Neuronal stem cell (in vitro differentiated cells): ENCODE results near the gene GLIS1.
"Not testable (repeated sequence)": the region's sequence is repeated elsewhere in the genome, so short reads cannot be mapped to it uniquely, and the experiment has no call there.

ENCODE experiments used
- DNase-seq: peaks from one replicate; pipeline ENCODE4 v3.0.0-alpha.2; 2013; ENCODE audit warnings: low spot score
- H2AFZ ChIP-seq: one replicate; pipeline ENCODE4 v1.6.1; 2013; ENCODE audit warnings: mild to moderate bottlenecking, low read length, inconsistent platforms
- H2AK5ac ChIP-seq: 2 replicates; pipeline ENCODE4 v1.6.1; 2013; ENCODE audit warnings: low read depth, mild to moderate bottlenecking, inconsistent platforms, low read length, moderate library complexity, mixed read lengths
- H2BK120ac ChIP-seq: 2 replicates; pipeline ENCODE4 v1.6.1; 2013; ENCODE audit warnings: low read depth, mild to moderate bottlenecking, inconsistent platforms, low read length, moderate library complexity, mixed read lengths
- H2BK12ac ChIP-seq: one replicate; pipeline ENCODE4 v1.6.1; 2013; ENCODE audit warnings: low read length, inconsistent platforms
- H2BK15ac ChIP-seq: 2 replicates; pipeline ENCODE4 v1.6.1; 2013; ENCODE audit warnings: mild to moderate bottlenecking, low read length, inconsistent platforms, mixed read lengths
- H2BK5ac ChIP-seq: one replicate; pipeline ENCODE4 v1.6.1; 2013; ENCODE audit warnings: inconsistent platforms, mild to moderate bottlenecking, low read length, moderate library complexity
- H3K14ac ChIP-seq: one replicate; pipeline ENCODE4 v1.6.1; 2013; ENCODE audit warnings: low read length, inconsistent platforms
- H3K18ac ChIP-seq: 2 replicates; pipeline ENCODE4 v1.6.1; 2013; ENCODE audit warnings: low read length, inconsistent platforms
- H3K23ac ChIP-seq: 2 replicates; pipeline ENCODE4 v1.6.1; 2013; ENCODE audit warnings: low read depth, mild to moderate bottlenecking, mixed read lengths, low read length, inconsistent platforms; ENCODE audit not compliant: poor library complexity
- H3K27ac ChIP-seq: replicated peaks from 3 replicates; pipeline ENCODE4 v1.5.1; 2013; ENCODE audit warnings: low read length, inconsistent platforms
- H3K27me3 ChIP-seq, 3 experiments: 2 replicates each; pipeline ENCODE4 v1.6.1; 2013; ENCODE audit warnings: low read length in 3 of 3, mild to moderate bottlenecking in 2 of 3, inconsistent platforms in 1 of 3, low read depth in 1 of 3, mixed read lengths in 1 of 3, moderate library complexity in 1 of 3; ENCODE audit not compliant: control insufficient read depth in 3 of 3, insufficient read depth in 3 of 3
- H3K36me3 ChIP-seq, 2 donors: replicated peaks in 1 of 2; 2 replicates each; pipeline ENCODE4 v1.6.1; 2013; ENCODE audit warnings: low read length in 2 of 2; ENCODE audit not compliant: control insufficient read depth in 2 of 2, insufficient read depth in 2 of 2
- H3K4ac ChIP-seq: 2 replicates; pipeline ENCODE4 v1.6.1; 2013; ENCODE audit warnings: inconsistent platforms, mild to moderate bottlenecking, low read length, moderate library complexity
- H3K4me1 ChIP-seq, 2 donors: 1 replicate in 1 of 2; 2 replicates in 1 of 2; pipeline ENCODE4 v1.6.1; 2013; ENCODE audit warnings: low read length in 2 of 2, low read depth in 1 of 2; ENCODE audit not compliant: control insufficient read depth in 2 of 2, insufficient read depth in 1 of 2
- H3K4me2 ChIP-seq: one replicate; pipeline ENCODE4 v1.6.1; 2013; ENCODE audit warnings: mild to moderate bottlenecking, low read length, inconsistent platforms; ENCODE audit not compliant: insufficient read depth, poor library complexity, severe bottlenecking
- H3K4me3 ChIP-seq, 2 donors: 2 replicates each; pipeline ENCODE4 v1.5.1; 2013; ENCODE audit warnings: low read length in 2 of 2, mild to moderate bottlenecking in 2 of 2, inconsistent platforms in 1 of 2, moderate library complexity in 1 of 2
- H3K79me1 ChIP-seq: one replicate; pipeline ENCODE4 v1.6.1; 2013; ENCODE audit warnings: low read depth, mild to moderate bottlenecking, inconsistent platforms, low read length, moderate library complexity
- H3K9ac ChIP-seq: one replicate; pipeline ENCODE4 v1.6.1; 2013; ENCODE audit warnings: mild to moderate bottlenecking, low read depth, low read length, inconsistent platforms; ENCODE audit not compliant: poor library complexity
- H3K9me3 ChIP-seq, 2 donors: replicated peaks in 1 of 2; 2 replicates each; pipeline versions ENCODE3 to v1.6.1; 2013; ENCODE audit warnings: low read length in 2 of 2, mild to moderate bottlenecking in 2 of 2, inconsistent platforms in 1 of 2, low read depth in 1 of 2, mixed read lengths in 1 of 2, moderate library complexity in 1 of 2; ENCODE audit not compliant: control insufficient read depth in 2 of 2, insufficient read depth in 1 of 2
- H4K8ac ChIP-seq: one replicate; pipeline ENCODE4 v1.6.1; 2013; ENCODE audit warnings: low read depth, mild to moderate bottlenecking, inconsistent platforms, low read length, moderate library complexity
- H4K91ac ChIP-seq: one replicate; pipeline ENCODE4 v1.6.1; 2013; ENCODE audit warnings: low read length, low read depth, mild to moderate bottlenecking, inconsistent platforms; ENCODE audit not compliant: poor library complexity
- WGBS, 2 donors: extraction: QIAGEN DNeasy Blood & Tissue Kit; methylation state at CpG; one replicate each; pipeline ENCODE4 v1.1.7; 2013; ENCODE audit warnings: missing lambda C conversion rate in 2 of 2, mixed read lengths in 1 of 2; ENCODE audit not compliant: insufficient read length in 2 of 2, insufficient replicate concordance in 1 of 2; ENCODE audit errors: extremely low coverage in 2 of 2; 5-methylcytosine and 5-hydroxymethylcytosine counted together

Gene GLIS1

GRCh38 chr1:53652441-53653199 is 86.3 kb downstream of the GLIS1 start:
- Histone ChIP-seq H2AK5ac (no peak overlapping the region), H3K36me3 (no peaks in the 10 kb centered on the region), H3K27me3 (peaks cover 0 to 15% (median 0%) of the 10 kb centered on the region in 3 experiments), H2BK5ac (no peak overlapping the region), H3K4me1 (no peaks in the 10 kb centered on the region), H3K9me3 (no peaks in the 10 kb centered on the region), H3K79me1 (no peaks in the 10 kb centered on the region), H3K9ac (no peak overlapping the region), H2BK12ac (no peak overlapping the region), H2BK15ac (no peak overlapping the region), H2AFZ (no peak overlapping the region), H4K91ac (no peak overlapping the region), H3K4ac (no peak overlapping the region), H3K4me3 (no peak overlapping the region), H4K8ac (no peak overlapping the region), H3K23ac (no peak overlapping the region), H3K27ac (no peak overlapping the region), H3K14ac (no peak overlapping the region), H2BK120ac (no peak overlapping the region), H3K18ac (no peak overlapping the region), H3K4me2 (no peak overlapping the region)
- WGBS, 2 donors, result no CpG with 5 or more reads among the region's 7 CpGs
- no peak for DNase-seq

GRCh38 chr1:53651356-53651755 is 87.6 kb downstream of the GLIS1 start:
- Histone ChIP-seq H3K79me1 (no peaks in the 10 kb centered on the region), H3K4me2 (no peak overlapping the region), H2BK120ac (no peak overlapping the region), H3K4me3 (no peak overlapping the region), H3K27ac (no peak overlapping the region), H3K14ac (no peak overlapping the region), H3K18ac (no peak overlapping the region), H3K9me3 (no peaks in the 10 kb centered on the region), H3K36me3 (no peaks in the 10 kb centered on the region), H2AFZ (no peak overlapping the region), H2BK12ac (no peak overlapping the region), H2BK5ac (no peak overlapping the region), H3K4me1 (no peaks in the 10 kb centered on the region), H4K8ac (no peak overlapping the region), H3K4ac (no peak overlapping the region), H3K27me3 (peaks cover 0 to 15% (median 0%) of the 10 kb centered on the region in 3 experiments), H4K91ac (no peak overlapping the region), H3K9ac (no peak overlapping the region), H2BK15ac (no peak overlapping the region), H2AK5ac (no peak overlapping the region), H3K23ac (no peak overlapping the region)
- WGBS, 2 donors, result no CpG with 5 or more reads among the region's 1 CpG
- no peak for DNase-seq

GRCh38 chr1:53648516-53648915 is 90.4 kb downstream of the GLIS1 start:
- H3K27ac ChIP-seq, result no peak overlapping the region
- H3K9me3 ChIP-seq, result no peaks in the 10 kb centered on the region
- H2BK15ac ChIP-seq, result no peak overlapping the region
- peaks cover 2 to 3% of the 10 kb centered on the region in 2 donors for H3K4me1 ChIP-seq
- no peaks in the 10 kb centered on the region for H3K36me3 ChIP-seq
- no peak overlapping the region for H3K23ac ChIP-seq
- H3K4ac ChIP-seq, result no peak overlapping the region
- WGBS, 2 donors, result no CpG with 5 or more reads among the region's 7 CpGs
- no peak overlapping the region for H2AFZ ChIP-seq
- no peak overlapping the region for H3K4me2 ChIP-seq
- H4K8ac ChIP-seq, result no peak overlapping the region
- no peak overlapping the region for H2AK5ac ChIP-seq
- no peak overlapping the region for H2BK12ac ChIP-seq
- peaks cover 0 to 4% (median 0%) of the 10 kb centered on the region in 3 experiments for H3K27me3 ChIP-seq
- H3K4me3 ChIP-seq, result no peak overlapping the region
- H3K9ac ChIP-seq, result no peak overlapping the region
- H4K91ac ChIP-seq, result no peak overlapping the region
- H2BK120ac ChIP-seq, result no peak overlapping the region
- DNase-seq, result no peak
- no peak overlapping the region for H3K18ac ChIP-seq
- H3K79me1 ChIP-seq, result no peaks in the 10 kb centered on the region
- no peak overlapping the region for H2BK5ac ChIP-seq
- H3K14ac ChIP-seq, result no peak overlapping the region

GRCh38 chr1:53647915-53648314 is 91.0 kb downstream of the GLIS1 start:
- H3K14ac ChIP-seq, H4K8ac ChIP-seq, H2BK5ac ChIP-seq, DNase-seq, H3K4me2 ChIP-seq, H2BK120ac ChIP-seq, H3K18ac ChIP-seq, H3K36me3 ChIP-seq, H3K9ac ChIP-seq, H3K23ac ChIP-seq, H2AK5ac ChIP-seq, H3K4me1 ChIP-seq, H3K27ac ChIP-seq, H4K91ac ChIP-seq, H2BK15ac ChIP-seq, H3K79me1 ChIP-seq, H3K4me3 ChIP-seq, H3K27me3 ChIP-seq, H3K4ac ChIP-seq, H2BK12ac ChIP-seq, H3K9me3 ChIP-seq, H2AFZ ChIP-seq: not testable (repeated sequence)
- WGBS, 2 donors, result no CpG with 5 or more reads among the region's 4 CpGs
